HCT116 (cell line): Measurements from ENCODE around the gene FSTL4. TPM values are rescaled to one million over a fixed set of nuclear protein-coding genes. Genes with fewer than 3 reads are reported as not detected.

Experiments
- ATAC-seq: fragments of 200-7000 bp; cut with Tn5 transposase; 2 replicates; pipeline ENCODE4 v1.9.1; 2020; ENCODE audit warnings: mild to moderate bottlenecking, moderate library complexity
- BruUV-seq: library from RNA; stranded (reverse); fragments of 400-500 nt; replicated peaks from 2 replicates; lab custom pipeline; 2021; lab: Mats Ljungman, UMichigan
- CTCF ChIA-PET: fragments of 300-600 bp; sonication (Branson Sonifier 250); formaldehyde crosslinking; loops from one replicate; lab custom pipeline; 2021; ENCODE audit warnings: antibody characterized with exemption; lab: Charles Lee
- POLR2A ChIA-PET: fragments of 300-600, 350-600 bp; sonication (Branson Sonifier 250); formaldehyde crosslinking; loops from one replicate; lab custom pipeline; 2021; ENCODE audit warnings: antibody characterized with exemption; lab: Charles Lee
- RAD21 ChIA-PET, 2 experiments: fragments of 300-600 bp; sonication (Branson Sonifier 250); formaldehyde crosslinking; loops; one replicate each; lab custom pipeline; 2023; ENCODE audit warnings: low total read pairs in 2 of 2; ENCODE audit not compliant: uncharacterized antibody in 2 of 2, unreplicated experiment in 2 of 2, low non-redundant PET in 1 of 2; lab: Charles Lee
- DNase-seq: peaks from one replicate; pipeline ENCODE4 v3.0.0-alpha.2; 2010; ENCODE audit warnings: low read depth, low spot score
- H2AFZ ChIP-seq: fragments of 200-600 bp; shearing (Covaris generic), sonication (generic); 2 replicates; pipeline ENCODE4 v1.6.1; 2017; ENCODE audit warnings: low read depth, mixed run types, mixed read lengths, antibody characterized with exemption, low read length; ENCODE audit not compliant: poor library complexity, severe bottlenecking
- H3K27ac ChIP-seq: 2 replicates; pipeline ENCODE4 v1.5.1; 2012; ENCODE audit warnings: low read depth, low read length
- H3K27me3 ChIP-seq: fragments of 200-600 bp; sonication (generic); 2 replicates; pipeline ENCODE4 v1.6.1; 2016; ENCODE audit warnings: mixed run types, low read length, mixed read lengths; ENCODE audit not compliant: insufficient read depth
- H3K36me3 ChIP-seq, 2 experiments: fragments of 200-500 bp in 1 of 2; fragments of 200-600 bp in 1 of 2; sonication (Bioruptor generic) in 1 of 2; sonication (generic) in 1 of 2; 2 replicates each; pipeline versions ENCODE4 v1.5.1 to v1.6.1; 2014 to 2016; ENCODE audit warnings: low read length in 2 of 2, inconsistent platforms in 1 of 2, mixed read lengths in 1 of 2, mixed run types in 1 of 2; ENCODE audit not compliant: insufficient read depth in 2 of 2, control insufficient read depth in 1 of 2
- H3K4me1 ChIP-seq, 2 experiments: fragments of 200-600 bp in 1 of 2; sonication (generic) in 1 of 2; 2 replicates each; pipeline versions ENCODE4 v1.5.1 to v1.6.1; 2012 to 2017; ENCODE audit warnings: low read length in 2 of 2, inconsistent platforms in 1 of 2, mild to moderate bottlenecking in 1 of 2, mixed read lengths in 1 of 2, mixed run types in 1 of 2, moderate library complexity in 1 of 2; ENCODE audit not compliant: insufficient read depth in 2 of 2, control insufficient read depth in 1 of 2
- H3K4me2 ChIP-seq: fragments of 200-600 bp; sonication (generic); 2 replicates; pipeline ENCODE4 v1.6.1; 2017; ENCODE audit warnings: mixed run types, low read length, mixed read lengths
- H3K4me3 ChIP-seq, 2 experiments: fragments of 200-600 bp in 1 of 2; sonication (generic) in 1 of 2; replicated peaks in 1 of 2; 2 replicates each; pipeline ENCODE4 v1.5.1; 2011 to 2016; ENCODE audit warnings: low read length in 2 of 2, control low read depth in 1 of 2, low read depth in 1 of 2, mild to moderate bottlenecking in 1 of 2, mixed read lengths in 1 of 2, mixed run types in 1 of 2
- H3K79me2 ChIP-seq: fragments of 200-600 bp; sonication (generic); 2 replicates; pipeline ENCODE4 v1.6.1; 2017; ENCODE audit warnings: mild to moderate bottlenecking, mixed run types, low read length, moderate library complexity, mixed read lengths; ENCODE audit not compliant: insufficient read depth
- H3K9ac ChIP-seq: fragments of 200-600 bp; sonication (generic); 2 replicates; pipeline ENCODE4 v1.6.1; 2016; ENCODE audit warnings: low read length, mixed read lengths
- H3K9me2 ChIP-seq: fragments of 200-600 bp; sonication (generic), shearing (Covaris generic); 2 replicates; pipeline ENCODE4 v1.6.1; 2017; ENCODE audit warnings: mixed run types, mild to moderate bottlenecking, moderate library complexity; ENCODE audit not compliant: insufficient read depth
- H3K9me3 ChIP-seq, 2 experiments: fragments of 200-500 bp in 1 of 2; fragments of 200-600 bp in 1 of 2; sonication (Bioruptor generic) in 1 of 2; sonication (generic) in 1 of 2; 2 replicates each; pipeline ENCODE4 v1.6.1; 2014 to 2017; ENCODE audit warnings: low read length in 2 of 2, mixed read lengths in 2 of 2, inconsistent platforms in 1 of 2, low read depth in 1 of 2, mild to moderate bottlenecking in 1 of 2, mixed run types in 1 of 2, moderate library complexity in 1 of 2; ENCODE audit not compliant: control insufficient read depth in 1 of 2, insufficient read depth in 1 of 2
- H4K20me1 ChIP-seq: fragments of 200-600 bp; sonication (generic), shearing (Covaris generic); 2 replicates; pipeline ENCODE4 v1.6.1; 2017; ENCODE audit warnings: mixed run types, mild to moderate bottlenecking, moderate library complexity; ENCODE audit not compliant: insufficient read depth
- CBX3 ChIP-seq: IDR thresholded peaks from 2 replicates; pipeline ENCODE4 v1.6.1; 2012; ENCODE audit warnings: low read depth
- CTCF ChIP-seq, 3 experiments: fragments of 200-600 bp in 1 of 3; sonication (generic) in 1 of 3; IDR thresholded peaks in 2 of 3; conservative IDR thresholded peaks in 1 of 3; 2 replicates each; pipeline ENCODE4 v1.5.1; 2012 to 2017; ENCODE audit warnings: low read depth in 2 of 3, low read length in 2 of 3, antibody characterized with exemption in 1 of 3, borderline replicate concordance in 1 of 3, control low read depth in 1 of 3, mild to moderate bottlenecking in 1 of 3, mixed read lengths in 1 of 3, mixed run types in 1 of 3, moderate library complexity in 1 of 3; ENCODE audit not compliant: insufficient read depth in 1 of 3
- EGR1 ChIP-seq: IDR thresholded peaks from 2 replicates; pipeline ENCODE4 v1.6.1; 2012; ENCODE audit warnings: low read depth
- ELF1 ChIP-seq: IDR thresholded peaks from 2 replicates; pipeline ENCODE4 v1.6.1; 2012; ENCODE audit warnings: low read depth, borderline replicate concordance
- EZH2phosphoT487 ChIP-seq: fragments of 200-600 bp; IDR thresholded peaks from 2 replicates; pipeline ENCODE4 v1.6.1; 2018; ENCODE audit warnings: antibody characterized with exemption, borderline replicate concordance
- FOSL1 ChIP-seq: IDR thresholded peaks from 2 replicates; pipeline ENCODE4 v1.6.1; 2012; ENCODE audit warnings: low read depth
- JUND ChIP-seq: IDR thresholded peaks from 2 replicates; pipeline ENCODE4 v1.6.1; 2012
- MAX ChIP-seq: IDR thresholded peaks from 2 replicates; pipeline ENCODE4 v1.6.1; 2012
- POLR2A ChIP-seq: IDR thresholded peaks from 2 replicates; pipeline ENCODE4 v1.7.0; 2011; ENCODE audit warnings: borderline replicate concordance; ENCODE audit not compliant: insufficient read depth, insufficient read length; ENCODE audit errors: extremely low read depth
- POLR2AphosphoS5 ChIP-seq: IDR thresholded peaks from 2 replicates; pipeline ENCODE4 v1.6.1; 2011; ENCODE audit warnings: mild to moderate bottlenecking, low read depth, low read length, moderate library complexity
- RAD21 ChIP-seq: IDR thresholded peaks from 2 replicates; pipeline ENCODE4 v1.6.1; 2012; ENCODE audit warnings: low read depth, mild to moderate bottlenecking
- REST ChIP-seq: IDR thresholded peaks from 2 replicates; pipeline ENCODE4 v1.6.1; 2012; ENCODE audit warnings: low read depth
- SIN3A ChIP-seq: IDR thresholded peaks from 2 replicates; pipeline ENCODE4 v1.6.1; 2012; ENCODE audit warnings: low read depth
- SP1 ChIP-seq: IDR thresholded peaks from 2 replicates; pipeline ENCODE4 v1.6.1; 2012; ENCODE audit warnings: low read depth
- SRF ChIP-seq: IDR thresholded peaks from 2 replicates; pipeline ENCODE4 v1.6.1; 2012; ENCODE audit warnings: low read depth
- TCF7L2 ChIP-seq: IDR thresholded peaks from 2 replicates; pipeline ENCODE4 v1.7.0; 2011; ENCODE audit warnings: borderline replicate concordance, inconsistent platforms; ENCODE audit not compliant: insufficient read depth, insufficient read length; ENCODE audit errors: extremely low read depth
- YY1 ChIP-seq: IDR thresholded peaks from 2 replicates; pipeline ENCODE4 v1.6.1; 2011; ENCODE audit warnings: low read length, low read depth, moderate library complexity, mild to moderate bottlenecking; ENCODE audit not compliant: insufficient replicate concordance; ENCODE audit errors: extremely low read depth
- ZBTB33 ChIP-seq: IDR thresholded peaks from 2 replicates; pipeline ENCODE4 v1.6.1; 2011; ENCODE audit warnings: mild to moderate bottlenecking, low read length, moderate library complexity; ENCODE audit not compliant: insufficient replicate concordance; ENCODE audit errors: extremely low read depth
- ZFX ChIP-seq: fragments of 450-650 bp; IDR thresholded peaks from 2 replicates; pipeline ENCODE4 v1.6.1; 2017
- intact Hi-C: fragments of 100-400 bp; cut with micrococcal nuclease; formaldehyde crosslinking; loops from 2 replicates; pipeline ENCODE4 v1.10.0; 2022
- total RNA-seq: library from RNA; stranded (reverse); gene quantifications from one replicate; pipeline ENCODE4 v1.2.1, GENCODE V29; 2021; ENCODE audit not compliant: unreplicated experiment

FSTL4 gene
- total RNA-seq, 1 experiment from 2014 or later = 0.37 TPM

DNA sequence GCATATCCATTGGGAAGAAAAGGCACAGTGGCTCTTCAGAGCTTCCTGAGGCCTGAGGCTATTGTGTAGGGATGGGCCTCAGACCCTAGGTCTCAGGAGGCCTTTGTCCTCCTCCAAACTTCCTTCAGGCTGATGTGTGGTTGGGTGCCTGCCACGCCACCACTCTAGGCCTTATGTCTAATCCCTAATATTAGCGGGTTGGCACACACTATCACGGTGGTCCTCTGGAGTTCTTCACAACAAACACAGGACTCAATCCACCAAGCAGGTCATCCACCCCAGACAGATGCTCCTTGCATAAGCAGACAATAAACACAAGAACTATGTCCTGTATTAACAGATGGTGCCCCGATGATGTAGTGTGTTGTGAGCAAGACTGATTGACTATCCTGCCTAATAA, 31.0 kb upstream of the FSTL4 start (continued):
- TF ChIP-seq ZBTB33 = no peak
- TF ChIP-seq POLR2A = no peak
- no peak for TF ChIP-seq SP1
- TF ChIP-seq CTCF (IDR thresholded peaks at IDR 0.05 in 2 of 3, conservative IDR thresholded peaks at IDR 0.05 in 1 of 3; ENCODE audit: borderline replicate concordance in 1 of 3, insufficient read depth in 1 of 3, low read depth in 2 of 3, low read length in 2 of 3) = no peak
- TF ChIP-seq RAD21 = no peak
- no peak for TF ChIP-seq EZH2phosphoT487
- TF ChIP-seq ELF1 = no peak
- TF ChIP-seq JUND = no peak

GRCh38 chr5:133642153-133642722, 29.9 kb upstream of the FSTL4 start:
- ChIA-PET POLR2A (no interaction called here), RAD21 (no interaction called here), CTCF (no interaction called here)
- Histone ChIP-seq H4K20me1 (no peaks in the 10 kb centered on the region), H3K4me3 (no peak overlapping the region), H3K79me2 (no peaks in the 10 kb centered on the region), H3K27me3 (peaks cover 82% of the 10 kb centered on the region), H3K9ac (no peak overlapping the region), H3K9me2 (no peaks in the 10 kb centered on the region), H3K4me1 (no peaks in the 10 kb centered on the region), H3K36me3 (no peaks in the 10 kb centered on the region), H3K27ac (no peak overlapping the region), H3K4me2 (no peak overlapping the region), H3K9me3 (no peaks in the 10 kb centered on the region), H2AFZ (no peak overlapping the region)
- ATAC-seq (no peak), DNase-seq (no peak)
- intact Hi-C loops = no loop called here
- BruUV-seq = no TSS peak
- no peak for TF ChIP-seq YY1
- TF ChIP-seq SIN3A = no peak
- no peak for TF ChIP-seq MAX
- no peak for TF ChIP-seq ELF1
- TF ChIP-seq EGR1 = no peak
- TF ChIP-seq CBX3 = no peak
- no peak for TF ChIP-seq SP1
- no peak for TF ChIP-seq FOSL1
- no peak for TF ChIP-seq SRF
- TF ChIP-seq ZFX = no peak
- TF ChIP-seq REST = no peak
- no peak for TF ChIP-seq JUND
- TF ChIP-seq POLR2AphosphoS5 = no peak
- TF ChIP-seq EZH2phosphoT487 = no peak
- no peak for TF ChIP-seq TCF7L2
